ENCODE measurements around the gene NGFR.

- TF ChIP-seq EZH2 (optimal IDR thresholded peaks at IDR 0.05; ENCODE audit: low read depth, low read length) (no peak), CTCF (IDR thresholded peaks at IDR 0.05; ENCODE audit: low read length) (no peak)
These were observed 18.5 kb downstream of the NGFR start for GRCh38 chr17:49513641-49514040.
